TTC549 (cell line): ENCODE measurements around the gene NCAPH2.
"Not testable (repeated sequence)": the region's sequence is repeated elsewhere in the genome, so short reads cannot be mapped to it uniquely, and the experiment has no call there.

Experiments used
- FAIRE-seq: peaks from 2 replicates; lab custom pipeline; 2012; peaks lifted over from hg19 to GRCh38; lab: Jason Lieb, UNC

The NCAPH2 gene

GRCh38 chr22:50520184-50520583 lies 12.2 kb downstream of the NCAPH2 start:
- FAIRE-seq = not testable (repeated sequence)

- FAIRE-seq = no peak
Measured at GRCh38 chr22:50520826-50521453, 12.9 kb downstream of the NCAPH2 start.

DNA sequence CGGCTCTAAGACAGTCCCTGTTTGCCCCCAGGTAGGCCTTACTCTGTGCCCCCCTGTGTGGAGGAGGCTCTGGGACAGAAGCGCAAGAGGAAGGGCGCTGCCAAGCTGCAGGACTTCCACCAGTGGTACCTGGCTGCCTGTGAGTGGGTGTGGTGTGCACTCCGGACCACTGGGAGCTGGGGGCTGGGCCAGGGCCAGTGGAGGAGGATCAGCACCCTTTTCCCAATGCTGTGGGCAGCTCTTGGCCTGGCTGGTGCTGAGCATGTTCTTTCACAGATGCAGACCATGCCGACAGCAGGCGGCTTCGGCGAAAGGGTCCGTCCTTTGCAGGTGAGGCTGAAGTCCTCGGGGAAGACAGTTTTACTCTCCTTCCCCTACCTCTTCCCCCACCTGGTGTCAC lies 13.7 kb downstream of the NCAPH2 start:
- no peak for FAIRE-seq

GRCh38 chr22:50522208-50522805 lies 14.3 kb downstream of the NCAPH2 start:
- FAIRE-seq = no peak

DNA sequence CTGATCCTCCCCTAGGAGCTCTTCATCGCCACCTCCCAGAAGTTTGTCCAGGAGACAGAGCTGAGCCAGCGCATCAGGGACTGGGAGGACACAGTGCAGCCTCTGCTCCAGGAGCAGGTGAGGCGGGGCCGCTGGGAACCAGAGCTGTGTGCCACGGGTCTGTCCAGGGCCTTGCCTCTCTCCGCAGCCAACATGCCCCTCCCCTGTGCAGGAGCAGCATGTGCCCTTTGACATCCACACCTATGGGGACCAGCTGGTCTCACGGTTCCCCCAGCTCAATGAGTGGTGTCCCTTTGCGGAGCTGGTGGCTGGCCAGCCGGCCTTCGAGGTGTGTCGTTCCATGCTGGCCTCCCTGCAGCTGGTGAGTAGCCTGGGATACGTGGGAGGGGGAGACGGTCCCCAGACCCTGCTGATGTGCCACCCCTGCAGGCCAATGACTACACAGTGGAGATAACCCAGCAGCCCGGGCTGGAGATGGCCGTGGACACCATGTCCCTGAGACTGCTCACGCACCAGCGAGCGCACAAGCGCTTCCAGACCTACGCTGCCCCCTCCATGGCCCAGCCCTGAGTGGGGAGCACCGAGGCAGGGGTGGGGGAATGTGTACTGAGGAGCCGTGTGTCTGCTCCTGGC lies 14.9 kb downstream of the NCAPH2 start:
- no peak for FAIRE-seq

DNA sequence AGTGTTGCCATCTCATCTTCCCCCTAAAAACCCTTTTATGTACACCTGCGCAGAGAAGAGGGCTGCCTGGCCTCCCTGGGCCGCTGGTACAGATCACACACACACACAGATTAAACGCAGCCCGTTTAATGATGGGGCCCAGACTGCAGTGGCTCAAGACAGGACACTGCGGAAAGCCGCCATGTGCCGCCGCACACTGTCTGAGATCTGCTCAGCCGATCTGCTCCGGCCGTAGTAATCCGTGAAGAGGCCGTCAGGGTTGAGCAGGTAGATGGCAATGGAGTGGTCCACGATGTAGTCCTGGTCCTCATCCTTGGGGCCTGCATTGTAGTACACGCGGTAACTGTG lies 15.4 kb downstream of the NCAPH2 start:
- FAIRE-seq = no peak

- FAIRE-seq = no peak
Measured at GRCh38 chr22:50523806-50524675, 16.0 kb downstream of the NCAPH2 start.

- no peak for FAIRE-seq
Measured at GRCh38 chr22:50524676-50525103, 16.7 kb downstream of the NCAPH2 start.

GRCh38 chr22:50525104-50525857 lies 17.3 kb downstream of the NCAPH2 start, which contains the start of gene SCO2:
TSS of gene SCO2 (minus strand) at chr22:50525598. CDS start at chr22:50524411, 1,187 bp downstream.
- peak; percentile 37 for FAIRE-seq

DNA sequence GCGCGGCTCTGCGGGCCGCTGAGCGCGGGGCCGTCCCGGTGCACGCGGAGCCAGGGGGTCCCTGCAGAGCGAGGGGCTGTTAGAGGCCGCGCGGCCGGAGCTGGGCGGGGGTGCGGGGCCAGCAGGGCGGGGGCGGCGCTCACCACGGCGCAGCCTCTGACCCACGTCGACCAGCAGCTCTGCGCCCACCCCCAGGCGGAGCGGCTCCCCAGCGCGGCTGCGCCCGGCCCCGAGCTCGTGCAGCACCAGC lies 17.8 kb downstream of the NCAPH2 start:
- FAIRE-seq = no peak

DNA sequence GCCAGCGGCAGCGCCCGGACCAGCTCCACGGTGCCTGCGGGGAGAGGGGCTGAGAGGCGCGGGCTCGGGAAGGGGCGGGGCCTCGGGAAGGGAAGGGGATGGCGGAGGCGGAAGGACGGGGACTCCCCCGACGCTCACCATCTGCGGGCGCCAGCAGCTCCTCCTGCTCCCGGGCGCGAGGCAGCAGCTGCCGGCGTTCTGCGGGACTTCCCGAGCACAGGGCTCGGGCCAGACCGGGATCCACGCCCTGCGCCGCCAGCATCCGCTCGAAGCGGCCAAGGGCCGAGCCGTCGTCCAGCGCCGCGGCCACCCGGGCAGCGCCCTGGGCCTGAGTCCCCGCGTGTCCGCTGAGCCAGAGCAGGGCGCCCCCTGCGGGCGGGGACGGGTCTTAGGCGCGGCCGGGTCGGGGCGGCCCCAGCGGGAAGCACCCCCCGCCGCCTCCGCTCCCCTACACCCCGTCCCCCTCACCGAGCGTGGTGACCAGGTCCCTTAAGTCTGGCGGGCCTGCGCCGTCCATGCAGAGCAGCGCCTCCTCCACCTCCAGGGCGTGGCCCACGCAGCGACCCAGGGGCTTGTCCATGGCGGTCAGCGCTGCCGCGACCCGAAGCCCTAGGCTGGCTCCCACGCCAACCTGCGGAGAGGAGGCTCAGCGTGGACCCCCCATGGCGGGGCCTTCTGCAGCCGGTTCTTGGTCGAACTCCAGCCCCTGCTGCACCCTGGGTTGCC lies 18.2 kb downstream of the NCAPH2 start:
- FAIRE-seq = no peak

DNA sequence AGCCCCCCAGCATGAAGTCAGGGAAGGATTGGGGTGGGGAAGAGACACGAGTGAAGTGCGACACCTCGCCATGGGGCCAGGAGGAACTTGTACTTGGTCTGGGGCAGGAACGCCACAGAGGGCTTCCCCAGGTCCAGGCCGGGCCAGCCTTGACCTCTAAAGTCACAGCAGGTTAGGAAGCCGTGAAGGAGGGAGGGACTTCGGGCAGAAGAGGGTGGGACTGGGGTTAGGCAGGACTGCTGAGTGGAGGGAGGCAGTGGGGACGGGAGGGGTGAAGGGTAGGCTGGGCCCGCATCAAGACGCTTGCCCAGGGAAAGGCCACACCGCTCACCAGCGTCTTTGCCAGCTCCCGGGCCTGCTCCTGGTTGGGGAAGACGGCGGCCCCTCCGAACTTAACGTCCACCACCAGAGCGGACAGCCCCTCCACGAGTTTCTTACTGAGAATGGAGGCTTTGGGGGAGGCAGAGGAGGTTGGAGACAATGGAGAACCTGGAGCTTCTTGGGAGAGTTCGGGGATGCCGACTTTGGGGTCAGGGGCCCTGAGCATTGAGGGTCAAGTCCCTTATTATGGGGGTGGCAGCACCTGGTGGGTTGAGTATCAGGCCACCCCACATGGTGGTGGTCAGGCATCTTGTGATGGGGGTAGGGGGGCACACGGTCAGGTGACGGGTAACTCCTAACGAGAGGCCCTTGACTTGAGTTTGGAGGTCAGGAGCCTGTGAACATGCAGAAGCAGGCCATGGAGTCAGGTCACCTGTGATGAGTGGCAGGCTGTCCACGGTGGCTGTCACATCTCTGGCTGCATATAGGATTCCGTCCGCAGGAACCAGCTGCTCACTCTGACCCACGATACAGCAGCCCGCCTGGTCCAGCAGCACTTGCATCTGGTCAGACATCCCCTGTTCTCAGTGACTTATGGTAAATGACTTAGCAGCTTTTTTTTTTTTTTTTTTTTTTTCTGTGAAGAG lies 19.1 kb downstream of the NCAPH2 start:
- FAIRE-seq = no peak

GRCh38 chr22:50527921-50528681 lies 20.1 kb downstream of the NCAPH2 start:
- no peak for FAIRE-seq

- no peak for FAIRE-seq
Measured at GRCh38 chr22:50528682-50529415, 20.8 kb downstream of the NCAPH2 start.

GRCh38 chr22:50529416-50529896 lies 21.4 kb downstream of the NCAPH2 start:
- no peak for FAIRE-seq

GRCh38 chr22:50529897-50530579 lies 22.0 kb downstream of the NCAPH2 start, which contains the start of gene TYMP:
TSS of gene TYMP (minus strand) at chr22:50530012. CDS start at chr22:50529709, 303 bp downstream.
- no peak for FAIRE-seq

- FAIRE-seq = no peak
Measured at GRCh38 chr22:50530580-50530876, 22.5 kb downstream of the NCAPH2 start.

- FAIRE-seq = no peak
Measured at GRCh38 chr22:50530877-50531545, 23.0 kb downstream of the NCAPH2 start.
